HG03139 (cell line): ENCODE measurements around the gene FAM43A.

ENCODE experiments used
- ATAC-seq: cut with Tn5 transposase; IDR thresholded peaks from one replicate; pipeline ENCODE4 v1.9.1; 2021; ENCODE audit not compliant: unreplicated experiment

FAM43A gene

GRCh38 chr3:194685718-194686413 lies at the start of gene FAM43A:
Gene FAM43A (plus strand): TSS chr3:194685883. CDS start chr3:194686827, 944 bp downstream.
- no peak for ATAC-seq

GRCh38 chr3:194637066-194637465 lies 48.6 kb upstream of the FAM43A start:
- no peak for ATAC-seq

GRCh38 chr3:194637541-194638400 lies 47.9 kb upstream of the FAM43A start:
- ATAC-seq, result no peak

GRCh38 chr3:194638991-194639605 lies 46.6 kb upstream of the FAM43A start:
- ATAC-seq, result no peak

- ATAC-seq, result no peak
Observed at GRCh38 chr3:194640829-194641228, 44.9 kb upstream of the FAM43A start.

- no peak for ATAC-seq
Observed at GRCh38 chr3:194642769-194643168, 42.9 kb upstream of the FAM43A start.

- no peak for ATAC-seq
Observed at GRCh38 chr3:194647747-194648146, 37.9 kb upstream of the FAM43A start.

- ATAC-seq, result no peak
Observed at GRCh38 chr3:194654443-194654842, 31.2 kb upstream of the FAM43A start.

- no peak for ATAC-seq
Observed at GRCh38 chr3:194657439-194657838, 28.2 kb upstream of the FAM43A start.

- ATAC-seq, result no peak
Observed at GRCh38 chr3:194658477-194659242, 27.0 kb upstream of the FAM43A start.

- no peak for ATAC-seq
Observed at GRCh38 chr3:194659778-194660177, 25.9 kb upstream of the FAM43A start.

- ATAC-seq, result no peak
Observed at GRCh38 chr3:194661374-194661773, 24.3 kb upstream of the FAM43A start.

GRCh38 chr3:194661946-194662345 lies 23.7 kb upstream of the FAM43A start:
- no peak for ATAC-seq

- ATAC-seq, result no peak
Observed at GRCh38 chr3:194664857-194665256, 20.8 kb upstream of the FAM43A start.

- no peak for ATAC-seq
Observed at GRCh38 chr3:194667363-194667762, 18.3 kb upstream of the FAM43A start.

GRCh38 chr3:194671511-194671899 lies 14.2 kb upstream of the FAM43A start:
- peak; percentile 1 for ATAC-seq

- peak; percentile 82 for ATAC-seq
Observed at GRCh38 chr3:194671900-194672808, 13.5 kb upstream of the FAM43A start, which contains the start of gene LSG1. Gene LSG1 (minus strand): TSS chr3:194672191. CDS start chr3:194672162, 29 bp downstream.

GRCh38 chr3:194672876-194673275 lies 12.8 kb upstream of the FAM43A start:
- ATAC-seq, result no peak

GRCh38 chr3:194673761-194674160 lies 11.9 kb upstream of the FAM43A start:
- no peak for ATAC-seq

- no peak for ATAC-seq
Observed at GRCh38 chr3:194675081-194675640, 10.5 kb upstream of the FAM43A start.
